CD4-positive, alpha-beta T cell treated with Interleukin-4 for 1 hour (primary cell): ENCODE results near the gene TCTN3.
A peak's percentile ranks its signal among the peaks of the same experiment; 100 is the strongest.
"Not testable (repeated sequence)": the region's sequence is repeated elsewhere in the genome, so short reads cannot be mapped to it uniquely, and the experiment has no call there.

Experiments
- DNase-seq, 2 donors: peaks; one replicate each; pipeline ENCODE4 v3.0.0-alpha.2; 2020 to 2022

The TCTN3 gene

GRCh38 chr10:95693668-95694534 lies at the start of gene TCTN3:
Gene TCTN3 (minus strand): TSS chr10:95693927. CDS start chr10:95693899, 28 bp downstream.
- peak; percentile 99 for DNase-seq

DNA sequence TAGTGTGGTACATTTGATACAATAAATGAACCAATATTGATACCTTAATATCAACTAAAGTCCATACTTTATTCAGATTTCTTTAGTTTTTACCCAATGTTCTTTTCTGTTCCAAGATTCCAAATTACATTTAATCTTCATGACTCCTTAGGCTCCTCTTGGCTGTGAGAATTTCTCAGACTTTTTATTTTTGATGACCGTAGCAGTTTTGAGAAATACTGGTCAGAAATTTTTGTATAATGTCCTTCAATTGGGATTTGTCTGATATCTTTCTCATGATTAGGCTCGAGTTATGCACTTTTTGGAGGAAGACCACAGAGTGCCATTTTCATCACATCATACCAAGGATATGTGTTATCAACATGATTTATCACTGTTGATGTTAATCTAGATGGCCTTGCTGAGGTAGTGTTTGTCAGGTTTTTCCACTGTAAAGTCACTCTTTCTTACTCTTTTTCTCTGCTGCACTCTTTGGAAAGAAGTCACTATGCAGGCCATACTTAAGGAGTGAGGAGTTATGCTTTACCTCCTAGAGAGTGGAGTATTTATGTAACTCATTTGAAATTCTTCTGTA lies 49.3 kb upstream of the TCTN3 start:
- DNase-seq = no peak

DNA sequence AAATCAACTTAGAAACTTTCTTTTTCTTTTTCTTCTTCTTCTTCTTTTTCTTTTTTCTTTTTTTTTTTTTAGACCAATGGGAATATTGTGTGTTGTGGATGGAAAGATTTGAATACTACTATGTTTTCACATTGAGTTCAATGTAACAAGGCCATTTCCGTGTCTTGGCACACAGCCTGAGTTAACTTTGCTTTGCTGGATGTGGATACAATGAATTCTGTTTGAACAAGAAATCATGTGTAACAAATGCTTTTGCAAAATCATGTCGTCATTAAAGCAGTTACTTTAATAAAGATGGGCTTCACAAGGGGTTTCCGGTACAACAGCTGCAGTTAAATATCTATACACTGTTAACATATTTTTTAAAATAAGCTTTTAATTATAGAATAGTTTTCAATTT lies 48.8 kb upstream of the TCTN3 start:
- DNase-seq = no peak

DNA sequence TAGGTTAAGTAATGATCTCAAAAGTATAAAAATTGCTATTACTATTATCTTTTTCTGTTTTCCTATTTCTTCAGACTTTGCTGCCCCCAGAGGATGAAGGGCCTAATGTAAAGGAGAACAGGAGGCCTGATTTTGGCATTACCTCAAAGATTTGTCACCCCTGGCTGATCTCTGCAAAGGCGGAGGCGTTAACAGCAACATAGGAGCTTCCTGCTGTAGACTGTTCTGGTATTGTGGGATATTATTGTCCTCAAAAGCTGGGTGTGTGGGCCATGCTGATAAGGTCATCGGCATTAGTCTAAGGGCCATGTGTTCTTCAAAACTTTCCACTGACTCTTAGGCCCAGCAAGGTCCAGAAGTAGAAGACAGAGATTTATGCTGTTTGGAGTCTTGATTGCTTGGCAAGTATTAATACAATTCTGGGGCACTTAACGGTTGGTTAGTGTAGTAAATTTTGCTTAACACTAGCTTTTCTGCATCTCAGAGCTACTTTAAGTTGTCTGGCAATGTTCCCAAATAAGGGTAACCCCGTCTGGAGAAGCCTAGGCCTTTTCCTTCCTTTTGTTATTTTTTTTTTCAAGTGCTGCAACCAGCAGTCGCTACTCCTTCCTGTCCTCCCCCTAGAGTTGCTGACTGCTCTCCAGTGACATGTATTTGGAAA lies 48.2 kb upstream of the TCTN3 start:
- peak in 1 of 2 donors; percentile 39 for DNase-seq

GRCh38 chr10:95739056-95739455 lies 45.3 kb upstream of the TCTN3 start:
- DNase-seq = no peak

DNA sequence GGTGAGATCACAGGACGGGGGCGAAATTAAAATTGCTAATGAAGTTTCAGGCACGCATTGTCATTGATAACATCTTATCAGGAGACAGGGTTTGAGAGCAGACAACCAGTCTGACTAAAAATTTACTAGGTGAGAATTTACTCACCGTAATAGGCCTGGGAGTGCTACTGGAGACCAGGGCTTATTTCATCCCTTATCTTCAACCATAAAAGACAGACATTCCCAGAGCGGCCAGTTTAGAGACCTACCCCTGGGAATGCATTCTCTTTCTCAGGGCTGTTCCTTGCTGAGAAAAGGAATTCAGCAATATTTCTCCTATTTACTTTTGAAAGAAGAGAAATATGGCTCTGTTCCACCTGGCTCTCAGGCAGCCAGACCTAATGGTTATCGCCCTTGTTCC lies 39.2 kb upstream of the TCTN3 start:
- DNase-seq = not testable (repeated sequence)

DNA sequence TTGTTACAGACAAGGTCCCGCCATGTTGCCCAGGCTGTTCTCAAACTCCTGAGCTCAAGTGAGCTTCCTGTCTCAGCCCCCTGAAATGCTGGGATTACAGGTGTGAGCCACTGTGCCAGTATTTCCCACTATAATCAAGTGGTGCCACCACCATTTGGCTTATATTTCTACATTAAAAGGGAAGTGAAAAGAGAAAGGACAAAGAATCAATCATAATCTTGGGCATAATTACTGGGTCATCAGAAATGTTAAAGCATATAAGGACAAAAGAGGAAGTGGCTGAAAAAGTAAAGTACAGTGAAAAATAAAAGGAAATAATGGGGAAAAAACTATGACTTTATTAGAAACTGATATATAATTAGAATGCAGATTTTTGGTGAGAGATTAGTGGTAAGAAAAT lies 36.5 kb upstream of the TCTN3 start:
- no peak for DNase-seq

- no peak for DNase-seq
Observed at GRCh38 chr10:95729323-95730055, 35.8 kb upstream of the TCTN3 start.

DNA sequence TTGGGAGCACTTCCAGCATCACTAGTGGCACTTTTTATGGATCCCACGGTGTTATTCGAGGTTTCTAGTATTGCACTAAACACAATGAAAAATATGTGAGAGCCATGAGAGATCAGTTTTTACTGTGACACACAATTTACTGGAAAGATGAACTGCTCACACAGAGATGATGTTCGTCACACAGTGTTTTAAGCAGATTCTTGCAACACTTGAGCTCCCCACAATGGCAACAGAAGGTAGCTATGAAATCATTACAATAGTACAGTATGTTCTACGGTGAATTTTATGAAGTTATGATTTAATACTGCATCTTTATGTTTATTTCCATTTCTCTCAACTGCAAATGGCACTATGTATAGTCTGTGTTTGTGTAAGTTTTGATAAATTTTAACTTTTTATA lies 34.8 kb upstream of the TCTN3 start:
- no peak for DNase-seq

GRCh38 chr10:95722496-95722895 lies 28.8 kb upstream of the TCTN3 start:
- not testable (repeated sequence) for DNase-seq

GRCh38 chr10:95720745-95721144 lies 27.0 kb upstream of the TCTN3 start:
- DNase-seq = not testable (repeated sequence)

GRCh38 chr10:95716866-95717265 lies 23.1 kb upstream of the TCTN3 start:
- DNase-seq = no peak

GRCh38 chr10:95716466-95716865 lies 22.7 kb upstream of the TCTN3 start:
- DNase-seq = no peak

GRCh38 chr10:95711492-95711891 lies 17.8 kb upstream of the TCTN3 start:
- no peak for DNase-seq

- DNase-seq = no peak
Observed at GRCh38 chr10:95706990-95707389, 13.3 kb upstream of the TCTN3 start.

DNA sequence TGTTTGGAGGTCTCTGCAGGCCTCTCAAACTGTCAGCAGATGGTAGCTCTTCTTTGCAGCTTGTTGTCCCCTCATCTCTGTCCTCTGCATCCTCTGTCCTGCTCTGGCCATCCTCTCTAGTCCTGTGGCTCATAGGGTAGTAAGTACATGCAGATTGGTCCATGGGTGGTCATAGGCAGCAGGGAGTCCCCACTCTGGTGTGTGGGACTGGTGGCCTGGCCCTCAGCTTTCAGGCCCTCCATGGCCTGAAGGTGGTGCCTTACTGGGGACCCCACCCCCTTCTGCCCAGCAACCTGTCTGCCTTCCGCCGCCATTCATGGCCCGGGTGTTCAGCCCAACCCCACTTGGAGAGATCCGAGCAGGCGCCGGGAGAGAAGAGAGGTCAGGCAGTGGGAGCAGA lies 12.8 kb upstream of the TCTN3 start:
- DNase-seq = no peak

DNA sequence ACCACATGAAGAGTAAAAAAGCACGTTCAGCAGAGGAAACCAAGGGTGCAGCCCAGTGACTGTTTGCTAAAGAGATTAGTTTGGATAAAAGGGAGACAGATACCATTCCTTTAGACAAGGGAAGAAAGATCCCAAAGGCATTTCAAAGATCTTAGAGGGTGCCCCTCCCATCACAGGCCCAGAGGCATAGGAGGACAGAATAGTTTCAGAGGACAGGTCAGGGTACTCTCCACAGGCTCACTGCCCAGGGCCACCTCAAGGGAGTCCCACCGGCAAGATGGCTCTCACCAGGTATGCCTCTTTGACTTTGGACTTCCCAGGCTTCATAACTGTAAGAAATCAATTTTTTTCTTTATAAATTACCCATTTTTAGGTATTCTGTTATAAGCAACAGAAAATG lies 4.7 kb upstream of the TCTN3 start:
- no peak for DNase-seq

GRCh38 chr10:95697429-95697828 lies 3.7 kb upstream of the TCTN3 start:
- DNase-seq = peak; percentile 14 to 57

- no peak for DNase-seq
Observed at GRCh38 chr10:95694665-95695064, 938 bp upstream of the TCTN3 start.

GRCh38 chr10:95693071-95693667 lies 558 bp downstream of the TCTN3 start:
- no peak for DNase-seq

DNA sequence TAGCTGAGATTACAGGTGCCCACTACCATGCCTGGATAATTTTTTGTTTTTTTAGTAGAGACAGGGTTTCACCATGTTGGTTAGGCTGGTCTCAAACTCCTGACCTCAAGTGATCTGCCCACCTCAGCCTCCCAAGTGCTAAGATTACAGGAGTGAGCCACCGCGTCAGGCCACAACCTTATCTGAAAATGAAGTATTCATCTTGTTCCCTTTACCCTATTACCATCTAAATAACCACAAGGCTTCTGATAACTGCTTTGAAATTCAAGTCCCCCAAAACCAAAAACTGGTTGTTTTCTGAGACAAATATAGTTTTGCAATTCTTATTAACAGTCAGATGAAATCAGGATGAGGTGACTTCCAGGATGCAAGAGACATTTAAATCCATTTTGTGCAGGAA lies 2.4 kb downstream of the TCTN3 start:
- DNase-seq = no peak

- no peak for DNase-seq
Observed at GRCh38 chr10:95688648-95689047, 5.1 kb downstream of the TCTN3 start.

- no peak for DNase-seq
Observed at GRCh38 chr10:95683966-95684365, 9.8 kb downstream of the TCTN3 start.
